Sigmoid colon (tissue), 7 donors: Measurements from ENCODE around the gene CRY1. TPM values are rescaled to one million over a fixed set of nuclear protein-coding genes. Genes with fewer than 3 reads are reported as not detected.

ENCODE experiments used
- DNase-seq: peaks from one replicate; pipeline ENCODE4 v3.0.0-alpha.2; 2019
- H3K27ac ChIP-seq, 4 donors: fragments of 200-600 bp; sonication (generic); one replicate each; pipeline ENCODE4 v1.5.1; 2016 to 2019; ENCODE audit warnings: mild to moderate bottlenecking in 1 of 4
- H3K27me3 ChIP-seq, 3 donors: fragments of 200-600 bp; sonication (generic); one replicate each; pipeline ENCODE4 v1.5.1; 2019; ENCODE audit warnings: mild to moderate bottlenecking in 1 of 3
- H3K36me3 ChIP-seq, 4 donors: fragments of 200-600 bp; sonication (generic); one replicate each; pipeline ENCODE4 v1.5.1; 2016 to 2019
- H3K4me1 ChIP-seq, 4 donors: fragments of 200-600 bp; sonication (generic); one replicate each; pipeline ENCODE4 v1.5.1; 2017 to 2019
- H3K4me3 ChIP-seq, 4 donors: fragments of 200-600 bp; sonication (generic); one replicate each; pipeline ENCODE4 v1.5.1; 2017 to 2019; ENCODE audit warnings: mild to moderate bottlenecking in 2 of 4, moderate library complexity in 1 of 4
- H3K9me3 ChIP-seq, 4 donors: fragments of 200-600 bp in 3 of 4; sonication (generic) in 3 of 4; one replicate each; pipeline versions ENCODE4 v1.5.1 to v1.6.1; 2013 to 2019
- CTCF ChIP-seq, 4 experiments: fragments of 450-650 bp in 3 of 4; fragments of 200-600 bp in 1 of 4; IDR thresholded peaks; one replicate each; pipeline ENCODE4 v1.5.1; 2016 to 2019; ENCODE audit warnings: antibody characterized with exemption in 4 of 4, mild to moderate bottlenecking in 3 of 4, moderate library complexity in 2 of 4
- EP300 ChIP-seq, 4 donors: sonication (generic); formaldehyde crosslinking; IDR thresholded peaks; one replicate each; pipeline ENCODE4 v1.6.1; 2017; ENCODE audit warnings: antibody characterized with exemption in 4 of 4
- POLR2A ChIP-seq, 2 donors: fragments of 450-650 bp; IDR thresholded peaks; one replicate each; pipeline ENCODE4 v1.6.1; 2016; ENCODE audit warnings: antibody characterized with exemption in 2 of 2, mild to moderate bottlenecking in 2 of 2, moderate library complexity in 2 of 2
- POLR2AphosphoS5 ChIP-seq, 4 donors: sonication (generic); formaldehyde crosslinking; IDR thresholded peaks; one replicate each; pipeline ENCODE4 v1.6.1; 2017; ENCODE audit warnings: antibody characterized with exemption in 4 of 4
- WGBS, 2 donors: extraction: QIAGEN DNeasy Blood & Tissue Kit; methylation state at CpG; one replicate each; pipeline ENCODE4 v1.1.7; 2013; 5-methylcytosine and 5-hydroxymethylcytosine counted together
- intact Hi-C: fragments of 100-400 bp; cut with DNase I; formaldehyde crosslinking; loops from one replicate; pipeline ENCODE4 v1.15.1; 2023
- polyA plus RNA-seq, 3 donors: library from polyadenylated mRNA; stranded (reverse); fragments of 200-250 nt; gene quantifications; one replicate each; pipeline ENCODE4 v1.2.3, GENCODE V29; 2013
- total RNA-seq, 4 donors: library from RNA; depleted of rRNA; stranded (reverse); fragments of >200 nt; gene quantifications; one replicate each; pipeline ENCODE4 v1.1.0, GENCODE V29; 2016
- donor health status: healthy with polysubstance abuse.
- donor health status: Bipolar disorder and iron deficiency.
- donor health status: healthy.

The CRY1 gene
- total and polyA plus RNA-seq, 7 donors = 7.2 to 40.4 (median 20.3) TPM

- no peak overlapping the region for H3K27ac ChIP-seq
- H3K27me3 ChIP-seq = no peaks in the 10 kb centered on the region
- DNase-seq = no peak
- peaks cover 0 to 21% (median 10%) of the 10 kb centered on the region in 4 donors for H3K4me1 ChIP-seq
- intact Hi-C loops = no loop called here
- no peaks in the 10 kb centered on the region for H3K36me3 ChIP-seq
- 77 to 83% methylated on average over 3 of the region's 3 CpGs for WGBS, 2 donors
- no peaks in the 10 kb centered on the region for H3K9me3 ChIP-seq
- H3K4me3 ChIP-seq = no peak overlapping the region
- TF ChIP-seq CTCF (IDR thresholded peaks at IDR 0.05) (no peak), EP300 (IDR thresholded peaks at IDR 0.05) (no peak), POLR2A (IDR thresholded peaks at IDR 0.05) (no peak), POLR2AphosphoS5 (IDR thresholded peaks at IDR 0.05) (no peak)
These were observed 3.2 kb upstream of the CRY1 start for GRCh38 chr12:107096571-107096970.

- WGBS, 2 donors = 3 to 9% methylated on average over 6 of the region's 6 CpGs
- H3K27me3 ChIP-seq = no peaks in the 10 kb centered on the region
- peak overlapping the region; percentile 83 to 98 (median 88) for H3K4me3 ChIP-seq
- peaks cover 0 to 35% (median 23%) of the 10 kb centered on the region in 4 donors for H3K4me1 ChIP-seq
- H3K36me3 ChIP-seq = no peaks in the 10 kb centered on the region
- intact Hi-C loops = loop anchor here (5.0 kb wide), 1 partner anchor 737 kb away; the partner anchor contains the start of gene POLR3B
- H3K27ac ChIP-seq = peak overlapping the region; percentile 95 to 100 (median 97)
- TF ChIP-seq POLR2AphosphoS5 (IDR thresholded peaks at IDR 0.05) = peak in 1 of 4 donors; percentile 1
- TF ChIP-seq CTCF (IDR thresholded peaks at IDR 0.05) = no peak
- TF ChIP-seq EP300 (IDR thresholded peaks at IDR 0.05) = no peak
- no peak for DNase-seq
- no peaks in the 10 kb centered on the region for H3K9me3 ChIP-seq
These were observed 767 bp upstream of the CRY1 start for GRCh38 chr12:107094183-107094448.

- no peaks in the 10 kb centered on the region for H3K27me3 ChIP-seq
- peaks cover 0 to 39% (median 23%) of the 10 kb centered on the region in 4 donors for H3K4me1 ChIP-seq
- peak overlapping the region; percentile 95 to 100 (median 97) for H3K27ac ChIP-seq
- H3K4me3 ChIP-seq = peak overlapping the region; percentile 83 to 98 (median 88)
- peak; percentile 82 for DNase-seq
- no peaks in the 10 kb centered on the region for H3K36me3 ChIP-seq
- WGBS, 2 donors = 1% methylated on average over 67 of the region's 67 CpGs
- no peaks in the 10 kb centered on the region for H3K9me3 ChIP-seq
- intact Hi-C loops = loop anchor here (1.0 to 5.0 kb wide), 5 partner anchors 66 to 736 kb away; partner anchors contain the start of genes MTERF2, POLR3B, RIC8B and TMEM263
- no peak for TF ChIP-seq POLR2AphosphoS5 (IDR thresholded peaks at IDR 0.05)
- no peak for TF ChIP-seq POLR2A (IDR thresholded peaks at IDR 0.05)
- TF ChIP-seq CTCF (IDR thresholded peaks at IDR 0.05) = no peak
- no peak for TF ChIP-seq EP300 (IDR thresholded peaks at IDR 0.05)
These were observed 506 bp downstream of the CRY1 start for GRCh38 chr12:107092669-107093416.

- Histone ChIP-seq H3K27ac (peak overlapping the region; percentile 95 to 100 (median 97)), H3K27me3 (no peaks in the 10 kb centered on the region), H3K36me3 (no peaks in the 10 kb centered on the region), H3K4me1 (peaks cover 0 to 39% (median 23%) of the 10 kb centered on the region in 4 donors), H3K4me3 (peak overlapping the region; percentile 83 to 98 (median 88)), H3K9me3 (no peaks in the 10 kb centered on the region)
- TF ChIP-seq EP300 (IDR thresholded peaks at IDR 0.05) (no peak), POLR2A (IDR thresholded peaks at IDR 0.05) (no peak), CTCF (IDR thresholded peaks at IDR 0.05) (peak; percentile 67 to 87 (median 76)), POLR2AphosphoS5 (IDR thresholded peaks at IDR 0.05) (peak in 3 of 4 donors; percentile 29 to 67 (median 39))
- intact Hi-C loops = loop anchor here (1.0 to 5.0 kb wide), 4 partner anchors 65 to 735 kb away; partner anchors contain the start of genes POLR3B, RIC8B and TMEM263
- WGBS, 2 donors = 0% methylated on average over 6 of the region's 6 CpGs
- no peak for DNase-seq
These were observed 1.2 kb downstream of the CRY1 start for GRCh38 chr12:107091989-107092641.
